GM23338 (cell line): ENCODE measurements around the gene MYO7B. TPM values are rescaled to one million over a fixed set of nuclear protein-coding genes. Genes with fewer than 3 reads are reported as not detected.
A peak's percentile ranks its signal among the peaks of the same experiment; 100 is the strongest.

ENCODE experiments used
- ATAC-seq: fragments of 200-7000 bp; cut with Tn5 transposase; 3 replicates; pipeline ENCODE4 v1.9.1; 2020
- DNase-seq: peaks from one replicate; pipeline ENCODE4 v3.0.0-alpha.2; 2015; ENCODE audit warnings: low spot score
- H2AFZ ChIP-seq: fragments of 200-600 bp; sonication (generic); 2 replicates; pipeline ENCODE4 v1.8.0; 2016; ENCODE audit warnings: antibody characterized with exemption, mild to moderate bottlenecking, moderate library complexity
- H3F3A ChIP-seq: fragments of 200-600 bp; sonication (generic); replicated peaks from 2 replicates; pipeline ENCODE4 v1.8.0; 2017; ENCODE audit warnings: antibody characterized with exemption, mixed run types, low read depth
- H3K27ac ChIP-seq: fragments of 200-600 bp; sonication (generic); 2 replicates; pipeline ENCODE4 v1.6.1; 2016; ENCODE audit warnings: low read depth
- H3K27me3 ChIP-seq: fragments of 200-600 bp; sonication (generic); 2 replicates; pipeline ENCODE4 v1.8.0; 2016; ENCODE audit warnings: mild to moderate bottlenecking, mixed run types, moderate library complexity; ENCODE audit not compliant: insufficient read depth
- H3K36me3 ChIP-seq: fragments of 200-600 bp; sonication (generic); 2 replicates; pipeline ENCODE4 v1.8.0; 2016; ENCODE audit warnings: mild to moderate bottlenecking; ENCODE audit not compliant: insufficient read depth
- H3K4me1 ChIP-seq: fragments of 200-600 bp; sonication (generic); 2 replicates; pipeline ENCODE4 v1.8.0; 2016; ENCODE audit warnings: mild to moderate bottlenecking, moderate library complexity; ENCODE audit not compliant: insufficient read depth
- H3K4me2 ChIP-seq: fragments of 200-600 bp; sonication (generic); 2 replicates; pipeline ENCODE4 v1.7.1; 2017; ENCODE audit warnings: mixed run types
- H3K4me3 ChIP-seq: fragments of 200-600 bp; sonication (generic); 2 replicates; pipeline ENCODE4 v1.6.1; 2016; ENCODE audit warnings: mixed run types
- H3K79me2 ChIP-seq: fragments of 200-600 bp; sonication (generic); replicated peaks from 2 replicates; pipeline ENCODE4 v1.8.0; 2017; ENCODE audit warnings: mild to moderate bottlenecking; ENCODE audit not compliant: insufficient read depth
- H3K9me2 ChIP-seq: fragments of 200-600 bp; sonication (generic); 2 replicates; pipeline ENCODE4 v1.8.0; 2017; ENCODE audit not compliant: insufficient read depth
- H4K20me1 ChIP-seq: fragments of 200-600 bp; sonication (generic); replicated peaks from 2 replicates; pipeline ENCODE4 v1.8.0; 2017; ENCODE audit warnings: mild to moderate bottlenecking; ENCODE audit not compliant: insufficient read depth
- H3K27ac Mint-ChIP-seq: 2 replicates; pipeline ENCODE4 v1.8.0; 2020; ENCODE audit warnings: inconsistent platforms, mild to moderate bottlenecking, moderate library complexity, mixed read lengths
- H3K27me3 Mint-ChIP-seq: 3 replicates; pipeline ENCODE4 v1.8.0; 2022; ENCODE audit warnings: low read depth, mild to moderate bottlenecking, moderate library complexity, mixed read lengths, inconsistent platforms; ENCODE audit not compliant: insufficient read depth, poor library complexity
- H3K36me3 Mint-ChIP-seq: 3 replicates; pipeline ENCODE4 v1.8.0; 2021; ENCODE audit warnings: low read depth, mild to moderate bottlenecking, inconsistent platforms, moderate library complexity, mixed read lengths
- H3K4me1 Mint-ChIP-seq: 3 replicates; pipeline ENCODE4 v1.8.0; 2020; ENCODE audit warnings: mild to moderate bottlenecking, inconsistent platforms, mixed read lengths
- H3K4me3 Mint-ChIP-seq: 3 replicates; pipeline ENCODE4 v1.8.0; 2021; ENCODE audit warnings: moderate library complexity, mild to moderate bottlenecking, inconsistent platforms, mixed read lengths
- H3K9me3 Mint-ChIP-seq: 3 replicates; pipeline ENCODE4 v1.8.0; 2020; ENCODE audit warnings: moderate library complexity, mild to moderate bottlenecking, inconsistent platforms, mixed read lengths
- CREB1 ChIP-seq: fragments of 250-450 bp; sonication (Bioruptor Pico); IDR thresholded peaks from 2 replicates; pipeline ENCODE4 v1.5.0; 2020; ENCODE audit warnings: low read depth, mild to moderate bottlenecking, moderate library complexity
- EZH2phosphoT487 ChIP-seq: fragments of 200-600 bp; sonication (generic); IDR thresholded peaks from one replicate; pipeline ENCODE4 v1.8.1; 2018; ENCODE audit warnings: antibody characterized with exemption; ENCODE audit not compliant: unreplicated experiment
- NANOG ChIP-seq: IDR thresholded peaks from 2 replicates; pipeline ENCODE4 v1.6.1; 2016; ENCODE audit warnings: antibody characterized with exemption, borderline replicate concordance
- STAT1 ChIP-seq: IDR thresholded peaks from one replicate; pipeline ENCODE4 v1.6.1; 2016; ENCODE audit warnings: antibody characterized with exemption; ENCODE audit not compliant: unreplicated experiment
- polyA plus RNA-seq: library from polyadenylated mRNA; unstranded; fragments of >200 nt; fragmentation: Nextera tagmentation; extraction: Ambion mirVana; gene quantifications from 2 replicates; pipeline ENCODE4 v1.2.1, GENCODE V29; 2016
- total RNA-seq: library from RNA; depleted of rRNA; stranded (reverse); fragments of >200 nt; shearing (Covaris generic); gene quantifications from 2 replicates; pipeline ENCODE4 v1.2.3, GENCODE V29; 2014
- TF ChIP-seq, protein P1 (sequence below): IDR thresholded peaks from 2 replicates; pipeline ENCODE4 v1.6.1; 2016; ENCODE audit warnings: antibody characterized with exemption
- TF ChIP-seq, protein P2 (sequence below): fragments of 250-450 bp; sonication (Bioruptor Pico); IDR thresholded peaks from 2 replicates; pipeline ENCODE4 v1.5.0; 2020; ENCODE audit warnings: mild to moderate bottlenecking, moderate library complexity
- TF ChIP-seq, protein P3 (sequence below), 2 experiments: fragments of 200-600 bp in 1 of 2; sonication (generic) in 1 of 2; conservative IDR thresholded peaks; 2 replicates each; pipeline versions ENCODE4 v1.5.1 to v1.6.1; 2016 to 2017; ENCODE audit warnings: antibody characterized with exemption in 2 of 2, low read depth in 2 of 2, mild to moderate bottlenecking in 2 of 2, moderate library complexity in 1 of 2

Gene MYO7B
- total and polyA plus RNA-seq, 2 experiments from 2014 or later, result not detected

DNA sequence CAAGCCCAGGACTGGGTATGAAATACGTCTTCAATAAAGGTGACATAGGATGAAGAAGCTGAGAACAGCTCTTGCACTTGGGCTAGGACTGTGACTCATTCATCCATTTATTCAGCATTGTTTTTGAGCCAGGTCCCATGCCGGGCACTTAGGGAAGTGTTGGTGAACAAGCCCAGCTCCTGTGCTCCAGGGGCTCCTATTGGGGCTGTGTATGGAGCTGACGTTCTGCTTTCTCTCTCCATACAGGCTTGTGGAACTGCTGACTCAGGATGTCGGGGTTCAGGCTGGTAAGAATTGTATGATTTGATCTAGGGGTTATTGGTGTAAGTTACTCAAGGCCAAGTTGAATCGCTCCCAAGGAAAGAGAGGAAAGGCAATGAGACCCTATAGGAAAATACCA lies 24.0 kb downstream of the MYO7B start:
- H3K27ac ChIP-seq, result no peak overlapping the region
- H3K4me3 ChIP-seq, result no peak overlapping the region
- H3K4me1 ChIP-seq, result 0 out of 2 replicates have a peak, but pooled peaks cover 3% of the 10 kb centered on the region
- peak overlapping the region; percentile 43; the same call in 1 of the 2 replicates for H2AFZ ChIP-seq
- Mint-ChIP-seq H3K27me3 (peaks cover 4% of the 10 kb centered on the region), H3K4me3 (no peak overlapping the region), H3K4me1 (peaks cover 5% of the 10 kb centered on the region), H3K36me3 (no peaks in the 10 kb centered on the region), H3K9me3 (no peaks in the 10 kb centered on the region; the same call in 2 of the 3 replicates), H3K27ac (no peak overlapping the region)
- no peaks in the 10 kb centered on the region for H3K36me3 ChIP-seq
- H3K9me2 ChIP-seq, result 0 out of 2 replicates have a peak, but pooled peaks cover 3% of the 10 kb centered on the region
- no peaks in the 10 kb centered on the region for H3K79me2 ChIP-seq
- no peak overlapping the region for H3K4me2 ChIP-seq
- TF ChIP-seq, protein P1, sequence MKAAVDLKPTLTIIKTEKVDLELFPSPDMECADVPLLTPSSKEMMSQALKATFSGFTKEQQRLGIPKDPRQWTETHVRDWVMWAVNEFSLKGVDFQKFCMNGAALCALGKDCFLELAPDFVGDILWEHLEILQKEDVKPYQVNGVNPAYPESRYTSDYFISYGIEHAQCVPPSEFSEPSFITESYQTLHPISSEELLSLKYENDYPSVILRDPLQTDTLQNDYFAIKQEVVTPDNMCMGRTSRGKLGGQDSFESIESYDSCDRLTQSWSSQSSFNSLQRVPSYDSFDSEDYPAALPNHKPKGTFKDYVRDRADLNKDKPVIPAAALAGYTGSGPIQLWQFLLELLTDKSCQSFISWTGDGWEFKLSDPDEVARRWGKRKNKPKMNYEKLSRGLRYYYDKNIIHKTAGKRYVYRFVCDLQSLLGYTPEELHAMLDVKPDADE, result no peak
- no peak for TF ChIP-seq EZH2phosphoT487
- TF ChIP-seq, protein P2, sequence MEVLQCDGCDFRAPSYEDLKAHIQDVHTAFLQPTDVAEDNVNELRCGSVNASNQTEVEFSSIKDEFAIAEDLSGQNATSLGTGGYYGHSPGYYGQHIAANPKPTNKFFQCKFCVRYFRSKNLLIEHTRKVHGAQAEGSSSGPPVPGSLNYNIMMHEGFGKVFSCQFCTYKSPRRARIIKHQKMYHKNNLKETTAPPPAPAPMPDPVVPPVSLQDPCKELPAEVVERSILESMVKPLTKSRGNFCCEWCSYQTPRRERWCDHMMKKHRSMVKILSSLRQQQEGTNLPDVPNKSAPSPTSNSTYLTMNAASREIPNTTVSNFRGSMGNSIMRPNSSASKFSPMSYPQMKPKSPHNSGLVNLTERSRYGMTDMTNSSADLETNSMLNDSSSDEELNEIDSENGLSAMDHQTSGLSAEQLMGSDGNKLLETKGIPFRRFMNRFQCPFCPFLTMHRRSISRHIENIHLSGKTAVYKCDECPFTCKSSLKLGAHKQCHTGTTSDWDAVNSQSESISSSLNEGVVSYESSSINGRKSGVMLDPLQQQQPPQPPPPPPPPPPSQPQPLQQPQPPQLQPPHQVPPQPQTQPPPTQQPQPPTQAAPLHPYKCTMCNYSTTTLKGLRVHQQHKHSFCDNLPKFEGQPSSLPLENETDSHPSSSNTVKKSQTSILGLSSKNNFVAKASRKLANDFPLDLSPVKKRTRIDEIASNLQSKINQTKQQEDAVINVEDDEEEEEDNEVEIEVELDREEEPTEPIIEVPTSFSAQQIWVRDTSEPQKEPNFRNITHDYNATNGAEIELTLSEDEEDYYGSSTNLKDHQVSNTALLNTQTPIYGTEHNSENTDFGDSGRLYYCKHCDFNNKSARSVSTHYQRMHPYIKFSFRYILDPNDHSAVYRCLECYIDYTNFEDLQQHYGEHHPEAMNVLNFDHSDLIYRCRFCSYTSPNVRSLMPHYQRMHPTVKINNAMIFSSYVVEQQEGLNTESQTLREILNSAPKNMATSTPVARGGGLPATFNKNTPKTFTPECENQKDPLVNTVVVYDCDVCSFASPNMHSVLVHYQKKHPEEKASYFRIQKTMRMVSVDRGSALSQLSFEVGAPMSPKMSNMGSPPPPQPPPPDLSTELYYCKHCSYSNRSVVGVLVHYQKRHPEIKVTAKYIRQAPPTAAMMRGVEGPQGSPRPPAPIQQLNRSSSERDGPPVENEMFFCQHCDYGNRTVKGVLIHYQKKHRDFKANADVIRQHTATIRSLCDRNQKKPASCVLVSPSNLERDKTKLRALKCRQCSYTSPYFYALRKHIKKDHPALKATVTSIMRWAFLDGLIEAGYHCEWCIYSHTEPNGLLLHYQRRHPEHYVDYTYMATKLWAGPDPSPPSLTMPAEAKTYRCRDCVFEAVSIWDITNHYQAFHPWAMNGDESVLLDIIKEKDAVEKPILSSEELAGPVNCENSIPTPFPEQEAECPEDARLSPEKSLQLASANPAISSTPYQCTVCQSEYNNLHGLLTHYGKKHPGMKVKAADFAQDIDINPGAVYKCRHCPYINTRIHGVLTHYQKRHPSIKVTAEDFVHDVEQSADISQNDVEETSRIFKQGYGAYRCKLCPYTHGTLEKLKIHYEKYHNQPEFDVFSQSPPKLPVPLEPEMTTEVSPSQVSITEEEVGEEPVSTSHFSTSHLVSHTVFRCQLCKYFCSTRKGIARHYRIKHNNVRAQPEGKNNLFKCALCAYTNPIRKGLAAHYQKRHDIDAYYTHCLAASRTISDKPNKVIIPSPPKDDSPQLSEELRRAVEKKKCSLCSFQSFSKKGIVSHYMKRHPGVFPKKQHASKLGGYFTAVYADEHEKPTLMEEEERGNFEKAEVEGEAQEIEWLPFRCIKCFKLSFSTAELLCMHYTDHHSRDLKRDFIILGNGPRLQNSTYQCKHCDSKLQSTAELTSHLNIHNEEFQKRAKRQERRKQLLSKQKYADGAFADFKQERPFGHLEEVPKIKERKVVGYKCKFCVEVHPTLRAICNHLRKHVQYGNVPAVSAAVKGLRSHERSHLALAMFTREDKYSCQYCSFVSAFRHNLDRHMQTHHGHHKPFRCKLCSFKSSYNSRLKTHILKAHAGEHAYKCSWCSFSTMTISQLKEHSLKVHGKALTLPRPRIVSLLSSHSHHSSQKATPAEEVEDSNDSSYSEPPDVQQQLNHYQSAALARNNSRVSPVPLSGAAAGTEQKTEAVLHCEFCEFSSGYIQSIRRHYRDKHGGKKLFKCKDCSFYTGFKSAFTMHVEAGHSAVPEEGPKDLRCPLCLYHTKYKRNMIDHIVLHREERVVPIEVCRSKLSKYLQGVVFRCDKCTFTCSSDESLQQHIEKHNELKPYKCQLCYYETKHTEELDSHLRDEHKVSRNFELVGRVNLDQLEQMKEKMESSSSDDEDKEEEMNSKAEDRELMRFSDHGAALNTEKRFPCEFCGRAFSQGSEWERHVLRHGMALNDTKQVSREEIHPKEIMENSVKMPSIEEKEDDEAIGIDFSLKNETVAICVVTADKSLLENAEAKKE, result no peak
- no peak for TF ChIP-seq STAT1
- TF ChIP-seq, protein P3, sequence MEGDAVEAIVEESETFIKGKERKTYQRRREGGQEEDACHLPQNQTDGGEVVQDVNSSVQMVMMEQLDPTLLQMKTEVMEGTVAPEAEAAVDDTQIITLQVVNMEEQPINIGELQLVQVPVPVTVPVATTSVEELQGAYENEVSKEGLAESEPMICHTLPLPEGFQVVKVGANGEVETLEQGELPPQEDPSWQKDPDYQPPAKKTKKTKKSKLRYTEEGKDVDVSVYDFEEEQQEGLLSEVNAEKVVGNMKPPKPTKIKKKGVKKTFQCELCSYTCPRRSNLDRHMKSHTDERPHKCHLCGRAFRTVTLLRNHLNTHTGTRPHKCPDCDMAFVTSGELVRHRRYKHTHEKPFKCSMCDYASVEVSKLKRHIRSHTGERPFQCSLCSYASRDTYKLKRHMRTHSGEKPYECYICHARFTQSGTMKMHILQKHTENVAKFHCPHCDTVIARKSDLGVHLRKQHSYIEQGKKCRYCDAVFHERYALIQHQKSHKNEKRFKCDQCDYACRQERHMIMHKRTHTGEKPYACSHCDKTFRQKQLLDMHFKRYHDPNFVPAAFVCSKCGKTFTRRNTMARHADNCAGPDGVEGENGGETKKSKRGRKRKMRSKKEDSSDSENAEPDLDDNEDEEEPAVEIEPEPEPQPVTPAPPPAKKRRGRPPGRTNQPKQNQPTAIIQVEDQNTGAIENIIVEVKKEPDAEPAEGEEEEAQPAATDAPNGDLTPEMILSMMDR (conservative IDR thresholded peaks at IDR 0.05; ENCODE audit: low read depth in 2 of 2), result no peak
- no peak for TF ChIP-seq CREB1
- no peak for TF ChIP-seq NANOG
- no peaks in the 10 kb centered on the region for H4K20me1 ChIP-seq
- ATAC-seq (peak; percentile 54), DNase-seq (no peak)
- no peaks in the 10 kb centered on the region for H3F3A ChIP-seq
- H3K27me3 ChIP-seq, result no peaks in the 10 kb centered on the region
